Measurements from ENCODE around the gene ZDHHC8. TPM values are rescaled to one million over a fixed set of nuclear protein-coding genes. Genes with fewer than 3 reads are reported as not detected.

Gene ZDHHC8
- total RNA-seq, 1 donor from 2014 or later: 88.0 TPM

DNA sequence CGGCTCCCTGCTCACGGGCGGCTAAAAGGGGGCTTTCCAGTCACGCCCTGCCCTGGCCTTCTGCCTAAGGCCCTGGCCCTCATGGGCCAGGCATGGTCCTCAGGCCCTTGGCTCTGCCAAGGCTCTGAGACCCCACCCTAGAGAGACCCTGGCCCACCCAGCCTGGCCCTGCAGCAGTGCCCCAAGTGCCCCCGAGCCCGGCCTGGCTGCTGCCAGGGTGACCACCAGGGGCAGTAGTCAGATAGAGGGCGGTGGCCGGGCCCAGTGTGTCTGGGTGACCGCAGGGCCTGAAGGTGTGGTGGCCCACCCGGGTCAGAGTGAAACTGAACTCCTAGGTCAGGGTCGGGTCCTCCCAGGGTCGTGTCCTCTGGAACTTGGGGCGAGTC lies 48.6 kb downstream of the ZDHHC8 start:
- Histone ChIP-seq H3K27me3 (no peaks in the 10 kb centered on the region), H3K4me3 (no peak overlapping the region), H3K27ac (no peak overlapping the region), H3K36me3 (no peaks in the 10 kb centered on the region), H3K9me3 (no peaks in the 10 kb centered on the region), H3K4me1 (no peaks in the 10 kb centered on the region)
- intact Hi-C loops (cut with DNase I): no loop called here
- TF ChIP-seq CTCF (IDR thresholded peaks at IDR 0.05): no peak
- no peak for ATAC-seq
- no peak for DNase-seq

DNA sequence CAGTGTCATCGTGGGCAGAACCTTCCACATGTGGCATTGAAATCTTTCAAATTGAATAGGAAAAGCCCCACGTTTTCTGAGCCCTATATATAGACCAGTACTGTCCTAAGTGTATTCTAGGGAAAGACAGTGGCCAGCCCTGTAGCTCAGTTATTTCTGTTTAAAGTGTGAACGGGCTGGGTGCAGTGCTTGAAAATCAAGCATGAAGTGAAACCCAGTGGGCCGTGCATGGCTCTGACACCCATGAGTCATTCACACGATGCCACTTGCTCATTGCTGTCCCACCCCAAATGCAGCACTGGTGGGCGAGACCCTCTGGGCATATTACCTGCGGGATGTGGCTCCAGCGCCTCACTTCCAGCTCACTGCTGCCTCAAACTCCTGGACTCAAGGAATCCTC lies 49.0 kb downstream of the ZDHHC8 start:
- Histone ChIP-seq H3K4me3 (no peak overlapping the region), H3K4me1 (no peaks in the 10 kb centered on the region), H3K9me3 (no peaks in the 10 kb centered on the region), H3K27me3 (no peaks in the 10 kb centered on the region), H3K27ac (no peak overlapping the region), H3K36me3 (no peaks in the 10 kb centered on the region)
- TF ChIP-seq CTCF (IDR thresholded peaks at IDR 0.05): no peak
- DNase-seq: no peak
- no peak for ATAC-seq
- intact Hi-C loops (cut with DNase I): no loop called here

DNA sequence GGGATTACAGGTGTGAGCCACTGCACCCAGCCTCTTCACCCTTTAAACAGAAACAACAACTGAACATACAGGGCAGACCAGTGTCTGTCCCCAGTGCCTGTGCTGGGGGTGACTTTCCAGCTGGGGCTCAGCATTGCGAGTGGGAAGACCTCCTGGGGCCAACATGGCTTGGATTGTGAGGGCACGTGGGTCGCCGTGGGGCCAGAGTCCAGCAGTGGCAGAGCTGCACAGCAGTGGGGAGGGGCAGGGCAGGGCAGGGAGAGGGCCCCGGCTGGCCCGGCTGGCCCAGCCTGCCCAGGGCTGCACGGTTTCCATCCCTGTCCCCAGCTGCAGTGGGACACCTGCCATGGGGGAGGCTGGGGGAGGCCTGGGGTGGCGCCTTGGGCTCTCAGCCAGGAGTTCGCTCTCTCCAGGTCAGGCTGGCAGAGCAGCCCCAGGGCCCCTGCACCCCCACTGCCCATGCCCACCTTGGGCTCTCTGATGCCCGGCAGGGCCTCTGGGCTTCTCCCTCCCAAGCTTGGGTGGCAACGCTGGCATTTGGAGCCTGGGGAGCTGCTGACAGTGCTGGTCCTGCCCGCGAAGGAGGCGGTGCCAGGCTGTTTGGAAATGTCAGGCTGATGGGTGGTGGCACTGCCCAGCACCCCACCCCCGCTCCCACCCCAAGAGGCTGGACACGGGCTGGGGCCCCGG lies 49.7 kb downstream of the ZDHHC8 start:
- DNase-seq (no peak), ATAC-seq (no peak)
- Histone ChIP-seq H3K27me3 (no peaks in the 10 kb centered on the region), H3K4me3 (no peak overlapping the region), H3K36me3 (no peaks in the 10 kb centered on the region), H3K4me1 (no peaks in the 10 kb centered on the region), H3K27ac (no peak overlapping the region), H3K9me3 (no peaks in the 10 kb centered on the region)
- TF ChIP-seq CTCF (IDR thresholded peaks at IDR 0.05): no peak
- intact Hi-C loops (cut with DNase I): no loop called here

DNA sequence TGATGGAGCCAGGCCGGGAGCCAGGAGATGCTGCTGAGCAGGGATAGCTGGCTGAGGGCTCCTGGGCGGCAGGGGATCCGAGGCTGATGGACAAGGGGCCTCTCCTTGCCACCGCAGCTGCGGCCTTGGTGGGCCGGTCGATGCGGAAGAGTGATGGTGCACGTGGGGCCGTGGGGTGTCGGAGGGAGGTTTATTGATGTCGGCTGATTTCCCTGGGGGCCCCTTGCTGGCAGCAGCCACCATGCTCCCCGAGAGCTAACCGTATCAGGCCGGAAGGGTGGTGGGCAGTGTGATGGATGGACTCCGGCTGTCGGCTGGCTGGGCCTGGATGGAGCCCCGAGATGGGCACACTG lies 50.3 kb downstream of the ZDHHC8 start:
- H3K9me3 ChIP-seq: no peaks in the 10 kb centered on the region
- no peaks in the 10 kb centered on the region for H3K27me3 ChIP-seq
- intact Hi-C loops (cut with DNase I): no loop called here
- no peak for DNase-seq
- H3K27ac ChIP-seq: no peak overlapping the region
- H3K4me1 ChIP-seq: no peaks in the 10 kb centered on the region
- no peak for TF ChIP-seq CTCF (IDR thresholded peaks at IDR 0.05)
- no peak overlapping the region for H3K4me3 ChIP-seq
- ATAC-seq: no peak
- no peaks in the 10 kb centered on the region for H3K36me3 ChIP-seq

GRCh38 chr22:20182365-20182764 lies 50.8 kb downstream of the ZDHHC8 start:
- ATAC-seq (no peak), DNase-seq (no peak)
- no peaks in the 10 kb centered on the region for H3K27me3 ChIP-seq
- no peaks in the 10 kb centered on the region for H3K36me3 ChIP-seq
- no peak overlapping the region for H3K27ac ChIP-seq
- no peak for TF ChIP-seq CTCF (IDR thresholded peaks at IDR 0.05)
- intact Hi-C loops (cut with DNase I): no loop called here
- no peak overlapping the region for H3K4me3 ChIP-seq
- no peaks in the 10 kb centered on the region for H3K4me1 ChIP-seq
- no peaks in the 10 kb centered on the region for H3K9me3 ChIP-seq

DNA sequence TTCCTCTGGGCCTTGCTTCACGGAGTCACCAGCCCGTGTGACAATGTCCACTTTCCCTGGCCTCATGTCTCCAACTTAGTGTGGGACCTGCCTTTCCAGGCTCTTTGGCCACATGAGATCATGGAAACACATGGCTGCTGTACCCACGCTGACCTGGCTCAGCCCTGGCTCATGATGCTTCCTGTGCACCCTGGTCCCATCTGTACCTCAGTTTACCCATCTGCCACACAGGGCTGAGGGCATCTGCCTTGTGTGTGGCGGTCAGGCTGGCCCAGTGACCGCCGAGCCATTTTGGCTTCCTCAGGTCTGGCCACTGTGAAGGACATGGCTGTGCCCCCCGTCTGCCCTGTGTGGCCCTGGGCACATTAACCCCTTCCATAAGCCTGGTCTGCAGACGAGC lies 51.5 kb downstream of the ZDHHC8 start:
- Histone ChIP-seq H3K27me3 (no peaks in the 10 kb centered on the region), H3K36me3 (no peaks in the 10 kb centered on the region), H3K4me3 (no peak overlapping the region), H3K9me3 (no peaks in the 10 kb centered on the region), H3K27ac (no peak overlapping the region), H3K4me1 (no peaks in the 10 kb centered on the region)
- no peak for TF ChIP-seq CTCF (IDR thresholded peaks at IDR 0.05)
- ATAC-seq: no peak
- no peak for DNase-seq
- intact Hi-C loops (cut with DNase I): no loop called here

Data from upper lobe of right lung (tissue), 1 donor.